GM21528 (cell line): ENCODE results near the gene STPG4.

Source experiments
- ATAC-seq: cut with Tn5 transposase; IDR thresholded peaks from one replicate; pipeline ENCODE4 v1.9.1; 2021; ENCODE audit warnings: mild to moderate bottlenecking, moderate library complexity; ENCODE audit not compliant: unreplicated experiment, low FRiP score

The STPG4 gene

GRCh38 chr2:47058003-47058931 is 96.8 kb downstream of the STPG4 start:
- no peak for ATAC-seq

- ATAC-seq: no peak
Measured at GRCh38 chr2:47057687-47058002, 97.5 kb downstream of the STPG4 start.

GRCh38 chr2:47056868-47057686 is 98.0 kb downstream of the STPG4 start:
- ATAC-seq: no peak

DNA sequence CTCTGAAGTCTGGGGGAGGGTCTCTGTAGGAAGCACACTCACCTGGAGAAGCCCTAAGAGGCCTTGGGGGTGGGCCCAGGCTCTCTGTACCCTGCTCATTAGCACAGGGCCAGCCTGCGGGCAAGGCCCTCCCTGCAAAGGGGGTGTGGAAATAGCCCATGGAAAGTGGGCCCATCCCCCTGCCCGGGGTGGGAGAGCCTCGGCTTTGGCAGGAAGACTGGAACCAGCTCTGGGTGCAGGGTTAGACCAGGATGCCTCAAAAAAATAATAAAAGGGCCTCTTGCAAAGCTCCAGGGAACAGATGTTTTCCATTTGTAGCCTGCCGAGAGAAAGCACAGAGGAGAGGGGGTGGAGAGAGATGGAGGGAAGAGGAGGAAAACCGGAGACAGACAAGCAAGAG is 98.7 kb downstream of the STPG4 start:
- ATAC-seq: no peak

GRCh38 chr2:47054868-47055267 is 100.2 kb downstream of the STPG4 start:
- no peak for ATAC-seq

DNA sequence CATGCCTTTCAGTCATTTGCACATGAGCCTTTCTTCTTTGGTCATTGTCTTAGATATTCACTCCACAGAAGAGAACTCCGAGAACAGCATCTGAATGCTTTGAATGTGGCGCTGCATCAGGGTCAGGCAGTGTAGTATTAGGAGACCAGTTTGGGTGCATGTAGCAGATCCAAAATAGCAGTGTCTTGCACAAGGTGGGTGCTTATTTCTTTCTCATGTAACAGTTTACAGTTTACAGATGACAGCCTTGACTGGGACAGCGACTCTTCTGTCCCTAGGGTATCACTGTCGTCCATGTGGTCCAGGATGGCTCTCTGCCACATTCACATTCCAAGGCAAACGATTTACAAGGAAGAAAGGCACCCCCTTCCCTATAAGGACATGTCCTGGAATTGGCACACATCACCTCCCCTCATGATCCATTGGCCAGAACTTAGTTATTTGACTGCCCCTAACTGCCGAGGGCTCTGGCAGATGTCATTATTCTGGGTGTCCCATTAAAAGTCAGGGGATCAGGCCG is 101.0 kb downstream of the STPG4 start:
- no peak for ATAC-seq

DNA sequence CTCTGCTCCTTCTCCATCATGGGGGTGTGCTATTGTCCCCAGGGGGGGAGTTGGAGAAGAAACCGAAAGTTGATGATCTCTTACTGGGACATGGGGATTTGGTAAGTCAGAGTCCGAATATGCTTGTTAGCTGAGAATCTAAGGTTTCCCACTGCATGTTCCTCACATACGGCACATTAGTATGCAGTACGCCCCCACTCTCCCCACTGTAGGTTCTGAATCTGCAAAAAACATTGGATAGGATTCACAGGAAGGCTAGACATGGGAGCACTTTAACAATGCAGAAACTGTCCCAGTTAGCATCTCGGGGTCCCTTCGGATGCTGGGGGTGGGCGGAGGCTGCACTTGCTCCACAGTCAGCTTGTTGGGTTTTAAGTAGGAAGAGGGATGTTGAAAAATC is 102.3 kb downstream of the STPG4 start:
- no peak for ATAC-seq

- no peak for ATAC-seq
Measured at GRCh38 chr2:47051562-47051961, 103.5 kb downstream of the STPG4 start.

GRCh38 chr2:47050762-47051161 is 104.3 kb downstream of the STPG4 start:
- ATAC-seq: no peak

- no peak for ATAC-seq
Measured at GRCh38 chr2:47050021-47050760, 104.9 kb downstream of the STPG4 start.

GRCh38 chr2:47049502-47049901 is 105.6 kb downstream of the STPG4 start:
- no peak for ATAC-seq

- no peak for ATAC-seq
Measured at GRCh38 chr2:47048801-47049480, 106.2 kb downstream of the STPG4 start.

DNA sequence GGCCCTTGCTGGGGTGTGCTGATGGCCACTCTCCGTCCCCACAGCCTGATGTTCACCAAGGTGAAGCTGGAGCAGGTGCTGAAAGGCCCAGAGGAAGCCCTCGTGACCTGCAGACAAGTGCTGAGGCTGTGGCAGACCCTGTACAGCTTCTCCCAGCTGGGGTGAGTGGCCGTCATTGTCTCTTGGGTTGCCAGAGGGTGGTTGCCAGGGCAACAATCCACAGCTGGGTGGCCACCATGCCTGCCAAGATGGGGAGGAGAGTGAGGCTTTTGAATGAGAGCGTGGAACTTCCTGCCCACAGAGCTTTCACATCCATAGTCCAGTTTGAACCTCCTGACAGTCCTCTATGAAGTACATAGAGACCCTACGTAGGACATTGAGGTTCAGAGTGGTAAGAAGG is 108.8 kb downstream of the STPG4 start:
- ATAC-seq: no peak

DNA sequence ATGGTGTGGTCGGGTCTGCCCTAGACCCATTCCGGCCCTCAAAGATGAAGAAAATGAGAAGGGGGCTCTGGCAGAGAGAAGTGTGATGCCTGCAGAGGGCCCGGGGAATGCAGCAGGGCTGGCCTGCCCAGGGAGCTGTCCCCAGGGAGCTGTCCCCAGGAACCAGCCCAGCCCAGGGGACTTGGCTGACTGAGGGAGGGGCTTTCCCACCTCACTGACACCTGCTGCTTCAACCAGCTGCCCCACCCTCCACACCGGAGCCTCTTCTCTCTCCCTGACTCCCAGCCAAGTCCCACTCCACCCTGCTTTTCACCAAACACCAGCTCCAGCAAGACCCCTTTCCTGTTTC is 111.2 kb downstream of the STPG4 start:
- no peak for ATAC-seq

GRCh38 chr2:47043142-47043890 is 111.8 kb downstream of the STPG4 start:
- no peak for ATAC-seq

GRCh38 chr2:47041891-47042684 is 113.0 kb downstream of the STPG4 start:
- ATAC-seq: no peak

DNA sequence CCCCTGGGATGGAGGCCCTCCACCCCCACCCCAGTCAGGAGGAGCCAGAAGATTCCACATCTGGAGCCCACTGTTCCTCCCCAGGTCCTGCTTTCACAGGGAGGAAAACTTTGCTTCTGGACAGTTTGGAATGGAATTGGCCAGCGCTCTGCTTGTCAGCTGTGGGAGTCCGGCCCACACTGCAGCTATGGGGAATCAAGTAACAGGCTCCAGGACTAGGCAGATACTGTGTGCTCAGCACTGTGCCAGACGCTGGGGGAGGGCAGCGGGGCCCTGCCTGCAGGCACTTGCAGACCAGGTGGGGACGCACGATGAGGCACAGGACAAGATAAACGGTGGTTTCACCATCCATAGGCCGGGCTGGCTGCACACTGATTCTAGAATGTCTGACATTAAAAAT is 114.0 kb downstream of the STPG4 start:
- no peak for ATAC-seq

DNA sequence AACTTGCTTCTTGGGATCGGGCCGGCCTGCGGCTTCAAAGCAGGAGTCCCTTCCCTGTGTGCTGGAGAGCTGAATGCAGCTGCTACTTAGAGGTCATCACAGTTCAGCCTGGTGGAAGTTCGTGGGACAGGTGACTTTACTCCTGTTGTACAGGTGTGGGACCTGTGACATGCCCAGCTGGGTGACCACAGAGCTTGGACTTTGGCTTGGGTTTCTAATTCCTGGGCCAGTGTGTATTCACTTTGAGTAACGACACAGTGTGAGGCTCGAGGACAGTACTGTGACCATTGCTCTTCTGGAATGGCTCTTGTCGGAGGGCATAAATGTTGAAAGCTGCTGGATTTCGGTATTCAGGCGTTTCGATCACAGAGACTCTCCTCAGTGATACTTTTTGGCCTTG is 114.5 kb downstream of the STPG4 start:
- no peak for ATAC-seq
